Liver (tissue), 3 donors: ENCODE measurements around the gene AP3B1.

Source experiments
- ATF3 ChIP-seq: IDR thresholded peaks from 2 replicates; pipeline ENCODE4 v1.6.1; 2016; ENCODE audit warnings: antibody characterized with exemption
- CTCF ChIP-seq: fragments of 150-350 bp; IDR thresholded peaks from 2 replicates; pipeline ENCODE4 v1.5.1; 2017; ENCODE audit warnings: improper control_type of control experiment, low read depth, low read length; ENCODE audit not compliant: missing input control
- FOXA2 ChIP-seq: IDR thresholded peaks from 2 replicates; pipeline ENCODE4 v1.6.1; 2016; ENCODE audit warnings: antibody characterized with exemption
- GABPA ChIP-seq, 2 donors: IDR thresholded peaks in 1 of 2; conservative IDR thresholded peaks in 1 of 2; 2 replicates each; pipeline ENCODE4 v1.6.1; 2016; ENCODE audit warnings: antibody characterized with exemption in 2 of 2, mild to moderate bottlenecking in 1 of 2, moderate library complexity in 1 of 2
- MAX ChIP-seq: IDR thresholded peaks from 2 replicates; pipeline ENCODE4 v1.6.1; 2016; ENCODE audit warnings: antibody characterized with exemption
- NR2F2 ChIP-seq: IDR thresholded peaks from 2 replicates; pipeline ENCODE4 v1.6.1; 2016; ENCODE audit warnings: antibody characterized with exemption
- RAD21 ChIP-seq, 2 donors: IDR thresholded peaks; 2 replicates each; pipeline ENCODE4 v1.6.1; 2016; ENCODE audit warnings: antibody characterized with exemption in 2 of 2, mild to moderate bottlenecking in 2 of 2
- REST ChIP-seq: IDR thresholded peaks from 2 replicates; pipeline ENCODE4 v1.6.1; 2016; ENCODE audit warnings: antibody characterized with exemption, mild to moderate bottlenecking
- TAF1 ChIP-seq: conservative IDR thresholded peaks from 2 replicates; pipeline ENCODE4 v1.6.1; 2016; ENCODE audit warnings: antibody characterized with exemption, mild to moderate bottlenecking
- YY1 ChIP-seq: IDR thresholded peaks from 2 replicates; pipeline ENCODE4 v1.6.1; 2016; ENCODE audit warnings: antibody characterized with exemption, mild to moderate bottlenecking
- donor health status: healthy.
- donor health status: healthy.

GRCh38 chr5:78221964-78222451 is 72.5 kb downstream of the AP3B1 start:
- TF ChIP-seq CTCF (no peak), RAD21 (IDR thresholded peaks at IDR 0.05) (no peak), ATF3 (no peak), REST (no peak), YY1 (no peak), NR2F2 (no peak), TAF1 (no peak), GABPA (IDR thresholded peaks at IDR 0.05 in 1 of 2, conservative IDR thresholded peaks at IDR 0.05 in 1 of 2) (no peak), MAX (no peak), FOXA2 (no peak)
